ENCODE data around the gene CCDC187.

The CCDC187 gene

DNA sequence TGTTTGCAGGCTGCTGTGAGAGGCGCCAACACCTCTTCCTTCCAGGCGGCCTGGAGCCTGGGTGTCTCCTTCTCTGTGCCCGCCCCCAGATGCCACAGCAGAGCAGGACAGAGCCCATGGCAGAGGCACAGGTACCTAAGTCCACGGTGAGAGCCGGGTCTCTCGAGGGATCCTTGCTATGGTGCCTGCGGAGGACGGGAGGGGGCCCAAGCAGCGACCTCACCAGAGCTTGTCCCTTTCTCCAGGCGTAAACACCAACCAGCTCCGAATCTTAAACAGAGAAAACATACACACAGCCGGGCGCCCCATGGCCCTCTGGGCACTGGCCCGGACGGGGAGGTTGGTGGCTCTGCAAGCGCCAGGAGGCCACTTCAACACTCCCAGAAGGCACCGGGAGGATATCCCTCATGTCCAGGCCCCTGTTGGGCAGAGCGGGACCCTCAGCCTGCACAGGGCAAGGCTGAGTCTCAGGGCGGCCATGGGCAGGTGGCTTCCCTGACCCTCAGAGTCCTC lies 11.8 kb downstream of the CCDC187 start:
- no peak overlapping the region for H3K4me3 ChIP-seq (ENCODE audit: low read length)
- H3K9me2 ChIP-seq (replicated peaks; ENCODE audit: control insufficient read depth, low read length), result no peaks in the 10 kb centered on the region
- peaks cover 5% of the 10 kb centered on the region; the same call in 1 of the 2 replicates for H4K20me1 ChIP-seq (ENCODE audit: control insufficient read depth, insufficient read depth, low read depth, low read length)
- no peaks in the 10 kb centered on the region; the same call in 1 of the 2 replicates for H3K27me3 ChIP-seq (ENCODE audit: control insufficient read depth, low read length)
- peaks cover 12% of the 10 kb centered on the region; the same call in 1 of the 2 replicates for H3K9me3 ChIP-seq (ENCODE audit: control insufficient read depth, insufficient read depth, low read length)
- TF ChIP-seq, protein P1, sequence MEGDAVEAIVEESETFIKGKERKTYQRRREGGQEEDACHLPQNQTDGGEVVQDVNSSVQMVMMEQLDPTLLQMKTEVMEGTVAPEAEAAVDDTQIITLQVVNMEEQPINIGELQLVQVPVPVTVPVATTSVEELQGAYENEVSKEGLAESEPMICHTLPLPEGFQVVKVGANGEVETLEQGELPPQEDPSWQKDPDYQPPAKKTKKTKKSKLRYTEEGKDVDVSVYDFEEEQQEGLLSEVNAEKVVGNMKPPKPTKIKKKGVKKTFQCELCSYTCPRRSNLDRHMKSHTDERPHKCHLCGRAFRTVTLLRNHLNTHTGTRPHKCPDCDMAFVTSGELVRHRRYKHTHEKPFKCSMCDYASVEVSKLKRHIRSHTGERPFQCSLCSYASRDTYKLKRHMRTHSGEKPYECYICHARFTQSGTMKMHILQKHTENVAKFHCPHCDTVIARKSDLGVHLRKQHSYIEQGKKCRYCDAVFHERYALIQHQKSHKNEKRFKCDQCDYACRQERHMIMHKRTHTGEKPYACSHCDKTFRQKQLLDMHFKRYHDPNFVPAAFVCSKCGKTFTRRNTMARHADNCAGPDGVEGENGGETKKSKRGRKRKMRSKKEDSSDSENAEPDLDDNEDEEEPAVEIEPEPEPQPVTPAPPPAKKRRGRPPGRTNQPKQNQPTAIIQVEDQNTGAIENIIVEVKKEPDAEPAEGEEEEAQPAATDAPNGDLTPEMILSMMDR (IDR thresholded peaks at IDR 0.05; ENCODE audit: low read depth, low read length, poor library complexity, severe bottlenecking), result no peak
- no peak for TF ChIP-seq EZH2phosphoT487 (IDR thresholded peaks at IDR 0.05; ENCODE audit: borderline replicate concordance, low read length)
- peaks cover 3% of the 10 kb centered on the region; the same call in 1 of the 2 replicates for H3F3A ChIP-seq (ENCODE audit: control insufficient read depth, insufficient read depth)
- no peaks in the 10 kb centered on the region for H3K79me2 ChIP-seq (ENCODE audit: control insufficient read depth, low read length)
- H3K4me2 ChIP-seq (ENCODE audit: low read length), result no peak overlapping the region
- no peaks in the 10 kb centered on the region for H3K36me3 ChIP-seq (ENCODE audit: control insufficient read depth, low read length)
- no peak overlapping the region for H3K27ac ChIP-seq (ENCODE audit: low read depth, low read length)
- H3K4me1 ChIP-seq (ENCODE audit: control insufficient read depth, low read length), result 0 out of 2 replicates have a peak, but pooled peaks cover 5% of the 10 kb centered on the region

DNA sequence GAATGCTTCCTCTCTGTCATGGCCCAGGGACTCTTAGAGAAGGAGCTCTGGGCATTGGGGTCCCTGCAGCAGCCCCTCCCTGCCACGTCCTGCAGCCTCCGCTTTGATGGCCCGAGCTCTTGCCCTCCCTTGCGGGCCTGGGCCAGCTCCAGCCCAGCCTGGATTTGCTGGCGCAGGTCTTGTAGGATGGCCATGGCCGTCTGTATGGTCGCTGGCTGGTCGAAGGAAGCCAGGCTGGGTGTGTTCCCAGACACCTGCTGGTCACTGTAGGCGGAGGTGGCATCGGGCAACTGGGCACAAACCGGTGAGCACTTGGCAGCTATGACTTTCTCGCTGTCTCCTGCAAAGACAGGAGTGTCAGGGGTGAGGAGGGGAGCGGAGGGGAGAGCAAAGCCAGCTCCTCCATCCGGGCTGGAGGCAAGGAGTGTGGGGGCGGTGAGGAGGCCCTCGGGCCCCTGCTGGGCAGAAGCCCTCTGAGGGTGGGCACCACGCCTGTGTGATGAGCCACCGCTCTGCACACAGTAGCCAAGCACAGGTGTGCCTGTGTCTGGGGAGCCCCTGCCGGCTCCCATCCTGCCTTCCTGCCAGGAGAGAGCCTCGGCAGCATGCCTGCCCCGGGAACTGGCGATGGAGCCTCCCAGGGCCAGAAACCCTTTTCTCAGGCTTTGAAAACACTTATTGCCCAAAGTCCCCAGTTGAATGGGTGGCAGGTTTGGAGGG lies 12.4 kb downstream of the CCDC187 start:
- H3F3A ChIP-seq (ENCODE audit: control insufficient read depth, insufficient read depth), result peaks cover 3% of the 10 kb centered on the region; the same call in 1 of the 2 replicates
- no peaks in the 10 kb centered on the region for H3K79me2 ChIP-seq (ENCODE audit: control insufficient read depth, low read length)
- H3K4me1 ChIP-seq (ENCODE audit: control insufficient read depth, low read length), result 0 out of 2 replicates have a peak, but pooled peaks cover 5% of the 10 kb centered on the region

DNA sequence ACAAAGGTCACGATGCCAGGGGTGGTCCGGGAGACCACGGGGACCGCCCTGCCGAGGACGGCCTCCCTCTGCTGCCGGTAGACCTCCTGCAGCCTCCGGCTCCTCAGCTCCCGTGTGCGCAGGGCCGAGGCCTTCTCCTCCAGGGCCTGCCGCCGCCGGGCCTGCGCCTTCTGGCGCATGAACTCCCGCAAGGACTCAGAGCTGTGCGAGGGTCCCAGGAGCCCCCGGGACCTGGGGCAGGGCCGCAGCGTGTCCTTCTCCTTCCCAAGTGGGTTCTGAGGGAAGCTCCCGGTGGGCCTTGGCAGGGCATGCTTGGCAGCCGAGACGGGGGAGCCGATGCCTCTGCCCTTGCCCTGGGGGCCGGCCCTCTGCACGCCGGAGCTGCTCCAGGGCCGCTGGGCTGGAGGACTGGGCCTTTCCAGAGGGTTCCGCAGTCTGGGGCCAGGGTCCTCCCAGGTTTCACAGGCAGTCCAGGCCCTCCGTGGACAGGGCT lies 13.3 kb downstream of the CCDC187 start:
- no peaks in the 10 kb centered on the region for H3K79me2 ChIP-seq (ENCODE audit: control insufficient read depth, low read length)

More for the DNA sequence above, 12.4 kb downstream of the CCDC187 start:
- Histone ChIP-seq H3K9me2 (replicated peaks; ENCODE audit: control insufficient read depth, low read length) (no peaks in the 10 kb centered on the region), H3K27me3 (ENCODE audit: control insufficient read depth, low read length) (no peaks in the 10 kb centered on the region; the same call in 1 of the 2 replicates), H3K4me2 (ENCODE audit: low read length) (no peak overlapping the region), H3K9me3 (ENCODE audit: control insufficient read depth, insufficient read depth, low read length) (peaks cover 12% of the 10 kb centered on the region; the same call in 1 of the 2 replicates), H3K4me3 (ENCODE audit: low read length) (no peak overlapping the region), H4K20me1 (ENCODE audit: control insufficient read depth, insufficient read depth, low read depth, low read length) (peaks cover 7% of the 10 kb centered on the region; the same call in 1 of the 2 replicates), H3K36me3 (ENCODE audit: control insufficient read depth, low read length) (no peaks in the 10 kb centered on the region), H3K27ac (ENCODE audit: low read depth, low read length) (no peak overlapping the region)
- TF ChIP-seq, protein P1 (IDR thresholded peaks at IDR 0.05; ENCODE audit: low read depth, low read length, poor library complexity, severe bottlenecking), result no peak
- no peak for TF ChIP-seq EZH2phosphoT487 (IDR thresholded peaks at IDR 0.05; ENCODE audit: borderline replicate concordance, low read length)

More for the DNA sequence above, 13.3 kb downstream of the CCDC187 start:
- peaks cover 7% of the 10 kb centered on the region; the same call in 1 of the 2 replicates for H4K20me1 ChIP-seq (ENCODE audit: control insufficient read depth, insufficient read depth, low read depth, low read length)
- peaks cover 12% of the 10 kb centered on the region; the same call in 1 of the 2 replicates for H3K9me3 ChIP-seq (ENCODE audit: control insufficient read depth, insufficient read depth, low read length)
- H3K4me3 ChIP-seq (ENCODE audit: low read length), result no peak overlapping the region
- H3K4me2 ChIP-seq (ENCODE audit: low read length), result no peak overlapping the region
- H3K4me1 ChIP-seq (ENCODE audit: control insufficient read depth, low read length), result 0 out of 2 replicates have a peak, but pooled peaks cover 5% of the 10 kb centered on the region
- no peak overlapping the region for H3K27ac ChIP-seq (ENCODE audit: low read depth, low read length)
- no peaks in the 10 kb centered on the region for H3K9me2 ChIP-seq (replicated peaks; ENCODE audit: control insufficient read depth, low read length)
- no peaks in the 10 kb centered on the region; the same call in 1 of the 2 replicates for H3K27me3 ChIP-seq (ENCODE audit: control insufficient read depth, low read length)
- no peaks in the 10 kb centered on the region for H3K36me3 ChIP-seq (ENCODE audit: control insufficient read depth, low read length)
- TF ChIP-seq EZH2phosphoT487 (IDR thresholded peaks at IDR 0.05; ENCODE audit: borderline replicate concordance, low read length), result no peak
- TF ChIP-seq, protein P1 (IDR thresholded peaks at IDR 0.05; ENCODE audit: low read depth, low read length, poor library complexity, severe bottlenecking), result no peak
- peaks cover 3% of the 10 kb centered on the region; the same call in 1 of the 2 replicates for H3F3A ChIP-seq (ENCODE audit: control insufficient read depth, insufficient read depth)
